Liver (tissue), 3 donors: ENCODE results near the gene GOLGA7B.

ENCODE experiments used
- TAF1 ChIP-seq: conservative IDR thresholded peaks from 2 replicates; pipeline ENCODE4 v1.6.1; 2016; ENCODE audit warnings: antibody characterized with exemption, mild to moderate bottlenecking
- YY1 ChIP-seq: IDR thresholded peaks from 2 replicates; pipeline ENCODE4 v1.6.1; 2016; ENCODE audit warnings: antibody characterized with exemption, mild to moderate bottlenecking
- TF ChIP-seq, protein P1 (sequence below): fragments of 150-350 bp; IDR thresholded peaks from 2 replicates; pipeline ENCODE4 v1.5.1; 2017; ENCODE audit warnings: improper control_type of control experiment, low read depth, low read length; ENCODE audit not compliant: missing input control
- donor health status: healthy.
- donor health status: healthy.

GRCh38 chr10:97854743-97855142, 5.1 kb downstream of the GOLGA7B start:
- TF ChIP-seq, protein P1, sequence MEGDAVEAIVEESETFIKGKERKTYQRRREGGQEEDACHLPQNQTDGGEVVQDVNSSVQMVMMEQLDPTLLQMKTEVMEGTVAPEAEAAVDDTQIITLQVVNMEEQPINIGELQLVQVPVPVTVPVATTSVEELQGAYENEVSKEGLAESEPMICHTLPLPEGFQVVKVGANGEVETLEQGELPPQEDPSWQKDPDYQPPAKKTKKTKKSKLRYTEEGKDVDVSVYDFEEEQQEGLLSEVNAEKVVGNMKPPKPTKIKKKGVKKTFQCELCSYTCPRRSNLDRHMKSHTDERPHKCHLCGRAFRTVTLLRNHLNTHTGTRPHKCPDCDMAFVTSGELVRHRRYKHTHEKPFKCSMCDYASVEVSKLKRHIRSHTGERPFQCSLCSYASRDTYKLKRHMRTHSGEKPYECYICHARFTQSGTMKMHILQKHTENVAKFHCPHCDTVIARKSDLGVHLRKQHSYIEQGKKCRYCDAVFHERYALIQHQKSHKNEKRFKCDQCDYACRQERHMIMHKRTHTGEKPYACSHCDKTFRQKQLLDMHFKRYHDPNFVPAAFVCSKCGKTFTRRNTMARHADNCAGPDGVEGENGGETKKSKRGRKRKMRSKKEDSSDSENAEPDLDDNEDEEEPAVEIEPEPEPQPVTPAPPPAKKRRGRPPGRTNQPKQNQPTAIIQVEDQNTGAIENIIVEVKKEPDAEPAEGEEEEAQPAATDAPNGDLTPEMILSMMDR: no peak
- no peak for TF ChIP-seq YY1
- no peak for TF ChIP-seq TAF1
